ENCODE data around the gene MAJIN.

GRCh38 chr11:65008873-65009272 lies 37.0 kb upstream of the MAJIN start:
- TF ChIP-seq RAD21 (IDR thresholded peaks at IDR 0.05; ENCODE audit: low read depth) (no peak), TAF1 (IDR thresholded peaks at IDR 0.05; ENCODE audit: low read depth) (no peak), TCF12 (IDR thresholded peaks at IDR 0.05; ENCODE audit: low read depth) (no peak), ZBTB7A (IDR thresholded peaks at IDR 0.05; ENCODE audit: low read depth) (no peak)

All from Ishikawa (cell line).